BE2C (cell line): ENCODE measurements around the gene TANC1.

Experiments used
- DNase-seq: peaks from one replicate; pipeline ENCODE4 v3.0.0-alpha.2; 2020
- H3K27me3 ChIP-seq: fragments of 250-450 bp; sonication (Bioruptor Pico); 2 replicates; pipeline ENCODE4 v1.5.1; 2020; ENCODE audit warnings: mild to moderate bottlenecking
- H3K36me3 ChIP-seq: fragments of 250-450 bp; sonication (Bioruptor Pico); 2 replicates; pipeline ENCODE4 v1.5.1; 2020; ENCODE audit warnings: mild to moderate bottlenecking
- H3K4me1 ChIP-seq: fragments of 250-450 bp; sonication (Bioruptor Pico); 2 replicates; pipeline ENCODE4 v1.5.1; 2020
- H3K4me3 ChIP-seq: 2 replicates; pipeline ENCODE4 v1.5.1; 2011; ENCODE audit warnings: low read depth, low read length
- H3K9me3 ChIP-seq: fragments of 250-450 bp; sonication (Bioruptor Pico); 2 replicates; pipeline ENCODE4 v1.5.1; 2020
- TF ChIP-seq, protein P1 (sequence below): IDR thresholded peaks from 2 replicates; pipeline ENCODE4 v1.5.1; 2012; ENCODE audit warnings: mild to moderate bottlenecking, low read depth, low read length

TANC1 gene

DNA sequence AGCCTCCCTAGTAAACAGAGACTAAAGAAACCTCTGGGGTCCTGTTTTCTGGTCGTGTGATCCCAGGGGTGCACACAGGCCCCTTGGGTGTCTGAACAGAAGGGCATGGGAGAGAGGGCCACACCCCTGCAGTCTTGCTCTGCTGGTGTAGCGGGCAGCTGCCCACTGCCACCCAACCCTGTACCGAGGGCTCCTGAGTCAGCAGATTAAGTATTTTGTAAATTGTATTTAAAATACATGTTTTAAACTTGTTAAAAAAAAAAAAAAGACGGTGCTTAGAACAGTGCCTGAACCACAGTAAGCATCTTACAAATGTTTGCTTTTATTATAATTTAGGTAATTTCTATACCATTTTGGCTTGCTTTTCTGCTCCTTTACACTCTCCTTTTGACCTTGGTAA lies 113.7 kb downstream of the TANC1 start:
- H3K4me3 ChIP-seq: no peak overlapping the region
- no peaks in the 10 kb centered on the region for H3K4me1 ChIP-seq
- no peaks in the 10 kb centered on the region for H3K27me3 ChIP-seq
- TF ChIP-seq, protein P1, sequence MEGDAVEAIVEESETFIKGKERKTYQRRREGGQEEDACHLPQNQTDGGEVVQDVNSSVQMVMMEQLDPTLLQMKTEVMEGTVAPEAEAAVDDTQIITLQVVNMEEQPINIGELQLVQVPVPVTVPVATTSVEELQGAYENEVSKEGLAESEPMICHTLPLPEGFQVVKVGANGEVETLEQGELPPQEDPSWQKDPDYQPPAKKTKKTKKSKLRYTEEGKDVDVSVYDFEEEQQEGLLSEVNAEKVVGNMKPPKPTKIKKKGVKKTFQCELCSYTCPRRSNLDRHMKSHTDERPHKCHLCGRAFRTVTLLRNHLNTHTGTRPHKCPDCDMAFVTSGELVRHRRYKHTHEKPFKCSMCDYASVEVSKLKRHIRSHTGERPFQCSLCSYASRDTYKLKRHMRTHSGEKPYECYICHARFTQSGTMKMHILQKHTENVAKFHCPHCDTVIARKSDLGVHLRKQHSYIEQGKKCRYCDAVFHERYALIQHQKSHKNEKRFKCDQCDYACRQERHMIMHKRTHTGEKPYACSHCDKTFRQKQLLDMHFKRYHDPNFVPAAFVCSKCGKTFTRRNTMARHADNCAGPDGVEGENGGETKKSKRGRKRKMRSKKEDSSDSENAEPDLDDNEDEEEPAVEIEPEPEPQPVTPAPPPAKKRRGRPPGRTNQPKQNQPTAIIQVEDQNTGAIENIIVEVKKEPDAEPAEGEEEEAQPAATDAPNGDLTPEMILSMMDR: no peak
- H3K36me3 ChIP-seq: no peaks in the 10 kb centered on the region
- DNase-seq: no peak
- no peaks in the 10 kb centered on the region for H3K9me3 ChIP-seq

DNA sequence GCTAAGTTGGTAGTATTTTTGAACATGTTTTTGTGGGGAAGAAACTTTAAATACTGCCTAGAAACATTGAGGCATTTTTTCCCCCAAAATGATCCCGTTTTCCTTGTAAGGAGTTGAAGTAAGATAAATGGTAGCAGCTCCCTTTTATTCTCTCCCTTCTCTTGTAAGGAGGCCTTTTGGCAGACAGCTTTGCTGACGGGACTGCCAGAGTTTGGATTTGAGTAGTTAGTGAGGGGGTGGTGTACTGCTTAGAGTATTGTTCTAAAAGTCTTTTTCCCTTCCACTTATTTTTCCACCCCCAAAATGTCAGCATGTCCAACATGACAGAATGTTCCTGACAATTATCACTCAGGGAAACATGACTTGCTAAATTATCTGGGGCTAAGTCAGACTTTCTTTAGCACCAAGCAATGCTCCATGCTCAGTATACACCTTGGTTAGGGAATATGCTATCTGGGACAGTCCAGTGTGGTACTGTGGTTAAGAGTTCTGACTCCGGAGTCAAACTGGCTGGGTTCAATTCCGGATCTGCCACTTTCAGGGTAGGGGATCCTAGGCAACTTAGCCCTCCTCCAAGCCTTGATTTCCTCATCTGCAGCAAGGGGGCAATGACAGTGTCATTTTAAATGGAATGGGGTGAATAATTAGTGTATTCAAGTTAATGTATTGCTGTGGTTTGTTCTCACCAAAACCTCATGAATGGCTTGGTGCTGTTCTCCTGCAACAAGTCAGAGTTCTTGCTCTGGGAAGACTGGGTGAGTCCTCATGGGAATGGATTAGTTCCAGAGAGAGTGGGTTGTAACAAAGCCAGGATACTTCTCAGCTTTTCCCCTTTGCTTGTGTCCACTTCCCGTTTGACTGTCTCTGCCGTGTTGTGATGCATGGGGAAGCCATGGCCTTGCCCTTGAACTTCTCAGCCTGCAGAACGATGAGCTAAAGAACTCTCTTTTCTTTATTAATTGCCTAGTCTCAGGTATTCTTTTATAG lies 116.2 kb downstream of the TANC1 start:
- TF ChIP-seq, protein P1: no peak
- DNase-seq: no peak
- Histone ChIP-seq H3K36me3 (no peaks in the 10 kb centered on the region), H3K9me3 (no peaks in the 10 kb centered on the region), H3K4me3 (no peak overlapping the region), H3K4me1 (no peaks in the 10 kb centered on the region), H3K27me3 (no peaks in the 10 kb centered on the region)

DNA sequence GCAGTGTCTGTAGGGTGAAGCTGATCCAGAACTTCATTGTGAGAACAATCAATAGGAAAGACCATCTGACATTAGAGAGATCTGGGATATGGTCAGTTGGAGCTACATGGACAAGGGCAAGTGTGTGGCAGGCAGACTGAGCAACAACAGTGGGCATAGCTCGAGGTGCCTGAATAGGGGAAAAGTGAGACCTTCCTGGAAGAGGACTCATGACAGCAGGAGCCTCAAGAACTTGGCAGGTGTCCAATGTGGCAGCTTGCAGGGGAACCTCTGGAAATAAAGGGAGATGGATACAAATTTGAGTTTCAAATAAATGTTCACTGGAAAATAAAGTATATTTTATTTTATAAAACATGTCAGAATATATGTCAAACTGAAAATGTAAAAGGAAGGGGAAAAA lies 117.9 kb downstream of the TANC1 start:
- H3K9me3 ChIP-seq: no peaks in the 10 kb centered on the region
- H3K36me3 ChIP-seq: no peaks in the 10 kb centered on the region
- H3K4me3 ChIP-seq: no peak overlapping the region
- no peaks in the 10 kb centered on the region for H3K27me3 ChIP-seq
- TF ChIP-seq, protein P1: no peak
- H3K4me1 ChIP-seq: no peaks in the 10 kb centered on the region
- no peak for DNase-seq

DNA sequence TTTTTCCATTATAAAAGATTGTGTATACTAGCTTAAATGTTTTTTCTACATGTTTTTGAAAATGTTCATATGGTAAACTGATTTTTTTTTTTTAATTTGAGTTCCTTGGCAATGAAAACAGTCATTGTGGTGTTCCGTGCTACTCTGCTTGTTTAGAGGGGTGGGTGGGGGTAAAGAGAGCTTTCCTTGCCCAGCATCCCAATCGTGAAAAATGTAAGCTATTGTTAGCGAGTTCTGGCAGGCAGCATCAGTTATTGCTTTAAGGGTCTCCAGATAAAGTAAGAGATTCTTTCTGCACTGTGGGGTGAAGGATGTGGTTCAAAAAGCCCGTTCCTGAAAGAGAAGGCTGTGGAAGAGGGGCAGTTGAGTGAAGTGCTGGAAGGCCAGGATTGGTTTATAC lies 118.4 kb downstream of the TANC1 start:
- Histone ChIP-seq H3K36me3 (no peaks in the 10 kb centered on the region), H3K9me3 (no peaks in the 10 kb centered on the region), H3K4me3 (no peak overlapping the region), H3K27me3 (no peaks in the 10 kb centered on the region), H3K4me1 (no peaks in the 10 kb centered on the region)
- TF ChIP-seq, protein P1: no peak
- DNase-seq: no peak

DNA sequence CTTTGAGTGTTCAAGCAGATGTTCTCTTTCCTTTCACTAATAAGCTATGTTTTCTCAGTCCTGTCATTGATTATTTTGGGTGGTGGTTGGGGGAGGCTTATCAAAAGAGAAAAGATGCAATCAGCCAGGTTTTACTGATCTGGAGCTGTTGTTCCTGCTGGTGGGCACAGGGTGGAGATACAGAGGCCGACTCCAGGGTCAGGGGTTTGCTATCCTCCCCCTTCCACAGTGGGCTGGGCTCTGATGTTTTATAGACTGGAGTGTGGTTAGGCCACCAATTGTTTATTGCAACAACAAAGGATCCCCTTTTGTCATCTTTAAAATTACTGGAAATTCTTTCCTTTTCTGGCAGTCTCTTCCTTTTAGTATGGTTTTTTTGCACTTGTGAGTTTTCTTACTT lies 120.5 kb downstream of the TANC1 start:
- H3K9me3 ChIP-seq: no peaks in the 10 kb centered on the region
- no peak for DNase-seq
- H3K4me1 ChIP-seq: no peaks in the 10 kb centered on the region
- H3K27me3 ChIP-seq: no peaks in the 10 kb centered on the region
- no peak overlapping the region for H3K4me3 ChIP-seq
- TF ChIP-seq, protein P1: no peak
- no peaks in the 10 kb centered on the region for H3K36me3 ChIP-seq

DNA sequence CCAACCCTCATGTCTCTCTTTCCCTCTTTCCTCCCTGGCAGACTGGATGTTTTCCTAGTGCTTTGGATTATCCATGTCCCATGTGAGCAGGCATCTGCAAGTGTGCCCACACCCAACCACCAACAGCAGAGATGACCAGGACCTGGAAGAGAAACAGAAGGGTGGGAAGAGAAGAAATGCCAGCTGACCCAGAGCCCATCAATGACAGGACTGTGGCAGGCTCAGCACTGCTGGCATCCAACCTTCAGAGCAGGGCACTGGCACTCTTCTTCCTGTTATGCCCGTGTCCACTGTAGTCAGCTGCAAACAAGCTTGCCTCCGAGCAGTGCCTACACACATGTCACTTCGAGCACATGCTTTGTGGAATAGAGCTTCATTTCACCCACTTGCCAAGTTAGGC lies 121.1 kb downstream of the TANC1 start:
- no peak for DNase-seq
- Histone ChIP-seq H3K9me3 (no peaks in the 10 kb centered on the region), H3K27me3 (no peaks in the 10 kb centered on the region), H3K4me1 (no peaks in the 10 kb centered on the region), H3K36me3 (no peaks in the 10 kb centered on the region), H3K4me3 (no peak overlapping the region)
- TF ChIP-seq, protein P1: no peak
